Keratinocyte (primary cell): ENCODE measurements around the gene ADARB2.

Source experiments
- EZH2 ChIP-seq: IDR thresholded peaks from one replicate; pipeline ENCODE4 v1.6.1; 2012; ENCODE audit warnings: inconsistent platforms, mild to moderate bottlenecking, low read length, moderate library complexity
- TF ChIP-seq, protein P1 (sequence below), 3 experiments: IDR thresholded peaks in 1 of 3; conservative IDR thresholded peaks in 1 of 3; optimal IDR thresholded peaks in 1 of 3; 2 replicates in 2 of 3; 3 replicates in 1 of 3; pipeline versions ENCODE3 to v1.5.1; 2011; ENCODE audit warnings: low read length in 3 of 3, mild to moderate bottlenecking in 3 of 3, moderate library complexity in 2 of 3, control low read depth in 1 of 3, inconsistent platforms in 1 of 3; ENCODE audit not compliant: insufficient read depth in 2 of 3; ENCODE audit errors: extremely low read depth in 1 of 3

GRCh38 chr10:1366322-1366691 lies 371.0 kb downstream of the ADARB2 start:
- TF ChIP-seq, protein P1, sequence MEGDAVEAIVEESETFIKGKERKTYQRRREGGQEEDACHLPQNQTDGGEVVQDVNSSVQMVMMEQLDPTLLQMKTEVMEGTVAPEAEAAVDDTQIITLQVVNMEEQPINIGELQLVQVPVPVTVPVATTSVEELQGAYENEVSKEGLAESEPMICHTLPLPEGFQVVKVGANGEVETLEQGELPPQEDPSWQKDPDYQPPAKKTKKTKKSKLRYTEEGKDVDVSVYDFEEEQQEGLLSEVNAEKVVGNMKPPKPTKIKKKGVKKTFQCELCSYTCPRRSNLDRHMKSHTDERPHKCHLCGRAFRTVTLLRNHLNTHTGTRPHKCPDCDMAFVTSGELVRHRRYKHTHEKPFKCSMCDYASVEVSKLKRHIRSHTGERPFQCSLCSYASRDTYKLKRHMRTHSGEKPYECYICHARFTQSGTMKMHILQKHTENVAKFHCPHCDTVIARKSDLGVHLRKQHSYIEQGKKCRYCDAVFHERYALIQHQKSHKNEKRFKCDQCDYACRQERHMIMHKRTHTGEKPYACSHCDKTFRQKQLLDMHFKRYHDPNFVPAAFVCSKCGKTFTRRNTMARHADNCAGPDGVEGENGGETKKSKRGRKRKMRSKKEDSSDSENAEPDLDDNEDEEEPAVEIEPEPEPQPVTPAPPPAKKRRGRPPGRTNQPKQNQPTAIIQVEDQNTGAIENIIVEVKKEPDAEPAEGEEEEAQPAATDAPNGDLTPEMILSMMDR (optimal IDR thresholded peaks at IDR 0.05 in 1 of 3, IDR thresholded peaks at IDR 0.05 in 1 of 3, conservative IDR thresholded peaks at IDR 0.05 in 1 of 3; ENCODE audit: extremely low read depth in 1 of 3, insufficient read depth in 2 of 3, low read length in 3 of 3) = no peak
- TF ChIP-seq EZH2 = no peak
